ENCODE measurements around the gene ADD2. TPM values are rescaled to one million over a fixed set of nuclear protein-coding genes. Genes with fewer than 3 reads are reported as not detected.

The ADD2 gene
- total RNA-seq, 4 donors from 2014 or later: 0.40 to 1.9 (median 1.1) TPM

- H3K4me3 ChIP-seq: no peak overlapping the region
- intact Hi-C loops (cut with DNase I; ENCODE audit: low total_unique reads): no loop called here
- H3K27me3 ChIP-seq: no peaks in the 10 kb centered on the region
- H3K4me1 ChIP-seq: no peaks in the 10 kb centered on the region
- WGBS, 2 donors (ENCODE audit: low coverage in 1 of 2): 80 to 93% methylated on average over 5 of the region's 5 CpGs
- TF ChIP-seq POLR2AphosphoS5 (IDR thresholded peaks at IDR 0.05) (no peak), POLR2A (IDR thresholded peaks at IDR 0.05) (no peak), EP300 (IDR thresholded peaks at IDR 0.05; ENCODE audit: low read depth) (no peak)
- TF ChIP-seq, protein P1, sequence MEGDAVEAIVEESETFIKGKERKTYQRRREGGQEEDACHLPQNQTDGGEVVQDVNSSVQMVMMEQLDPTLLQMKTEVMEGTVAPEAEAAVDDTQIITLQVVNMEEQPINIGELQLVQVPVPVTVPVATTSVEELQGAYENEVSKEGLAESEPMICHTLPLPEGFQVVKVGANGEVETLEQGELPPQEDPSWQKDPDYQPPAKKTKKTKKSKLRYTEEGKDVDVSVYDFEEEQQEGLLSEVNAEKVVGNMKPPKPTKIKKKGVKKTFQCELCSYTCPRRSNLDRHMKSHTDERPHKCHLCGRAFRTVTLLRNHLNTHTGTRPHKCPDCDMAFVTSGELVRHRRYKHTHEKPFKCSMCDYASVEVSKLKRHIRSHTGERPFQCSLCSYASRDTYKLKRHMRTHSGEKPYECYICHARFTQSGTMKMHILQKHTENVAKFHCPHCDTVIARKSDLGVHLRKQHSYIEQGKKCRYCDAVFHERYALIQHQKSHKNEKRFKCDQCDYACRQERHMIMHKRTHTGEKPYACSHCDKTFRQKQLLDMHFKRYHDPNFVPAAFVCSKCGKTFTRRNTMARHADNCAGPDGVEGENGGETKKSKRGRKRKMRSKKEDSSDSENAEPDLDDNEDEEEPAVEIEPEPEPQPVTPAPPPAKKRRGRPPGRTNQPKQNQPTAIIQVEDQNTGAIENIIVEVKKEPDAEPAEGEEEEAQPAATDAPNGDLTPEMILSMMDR (IDR thresholded peaks at IDR 0.05): no peak
- in situ Hi-C loops (cut with MboI; ENCODE audit: low pct_ligation_motif_present in 1 of 4, low pct_unique_long_range_greater_than_20kb in 1 of 4, low sequenced_read_pairs in 3 of 4): no loop called here
- no peak overlapping the region for H3K27ac ChIP-seq
- H3K9me3 ChIP-seq: no peaks in the 10 kb centered on the region
- no peaks in the 10 kb centered on the region for H3K36me3 ChIP-seq
- no peak for DNase-seq
Observed at GRCh38 chr2:70688427-70688826, 79.6 kb downstream of the ADD2 start.

GRCh38 chr2:70687461-70687795, 80.6 kb downstream of the ADD2 start:
- Histone ChIP-seq H3K4me1 (no peaks in the 10 kb centered on the region), H3K27me3 (no peaks in the 10 kb centered on the region), H3K4me3 (no peak overlapping the region), H3K36me3 (no peaks in the 10 kb centered on the region), H3K9me3 (no peaks in the 10 kb centered on the region), H3K27ac (no peak overlapping the region)
- in situ Hi-C loops (cut with MboI; ENCODE audit: low pct_ligation_motif_present in 1 of 4, low pct_unique_long_range_greater_than_20kb in 1 of 4, low sequenced_read_pairs in 3 of 4) (no loop called here), intact Hi-C loops (cut with DNase I; ENCODE audit: low total_unique reads) (no loop called here)
- no peak for DNase-seq
- TF ChIP-seq POLR2AphosphoS5 (IDR thresholded peaks at IDR 0.05) (no peak), EP300 (IDR thresholded peaks at IDR 0.05; ENCODE audit: low read depth) (no peak), POLR2A (IDR thresholded peaks at IDR 0.05) (no peak)
- TF ChIP-seq, protein P1 (IDR thresholded peaks at IDR 0.05): no peak
- WGBS, 2 donors (ENCODE audit: low coverage in 1 of 2): 84 to 88% methylated on average over 3 to 4 of the region's 4 CpGs

DNA sequence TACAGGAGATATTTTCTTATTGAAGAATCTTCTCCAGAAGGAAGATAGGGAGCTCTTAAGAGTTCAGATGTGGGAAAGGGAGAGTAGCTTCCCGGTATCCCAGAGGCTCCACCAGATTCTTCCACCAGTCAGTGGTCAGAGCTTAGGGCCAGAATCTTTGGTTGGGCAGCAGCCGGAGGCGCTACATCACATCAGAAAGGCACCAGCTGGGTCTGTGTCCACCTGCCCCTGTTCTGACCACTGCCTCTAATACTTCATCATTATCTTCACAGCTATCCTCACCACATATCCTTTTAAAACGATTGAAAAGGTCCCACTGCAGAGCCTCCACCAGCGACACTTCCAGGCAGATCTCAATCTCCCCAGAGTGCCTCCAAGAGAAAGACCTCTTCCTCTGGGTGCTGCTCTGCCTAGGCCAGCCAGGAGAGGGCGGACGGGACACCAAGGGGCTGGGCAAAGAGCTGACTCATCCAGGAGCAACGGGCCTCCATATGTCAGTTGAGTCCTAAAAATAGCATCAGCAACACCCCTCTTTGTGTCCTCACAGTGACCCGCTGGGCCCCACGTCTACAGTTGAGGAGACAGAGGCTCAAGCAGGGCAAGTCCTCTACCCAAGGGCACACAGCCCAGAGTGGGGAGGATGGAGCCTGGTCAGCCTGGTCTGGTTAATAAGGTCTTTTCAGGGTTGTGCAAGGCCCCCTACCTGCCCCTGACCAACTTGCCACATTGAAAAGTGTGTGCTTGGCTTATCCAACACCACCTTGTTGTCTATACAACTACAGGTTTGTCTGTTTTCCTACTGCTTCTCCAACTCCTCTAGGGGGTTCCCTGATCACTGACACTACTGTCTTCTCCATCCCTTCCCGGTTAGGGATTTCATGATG, 81.2 kb downstream of the ADD2 start:
- no peak for TF ChIP-seq EP300 (IDR thresholded peaks at IDR 0.05; ENCODE audit: low read depth)
- no peak for TF ChIP-seq POLR2AphosphoS5 (IDR thresholded peaks at IDR 0.05)
- no peak for TF ChIP-seq POLR2A (IDR thresholded peaks at IDR 0.05)
- TF ChIP-seq, protein P1 (IDR thresholded peaks at IDR 0.05): no peak

GRCh38 chr2:70685771-70686171, 82.2 kb downstream of the ADD2 start:
- no peaks in the 10 kb centered on the region for H3K4me1 ChIP-seq
- no peaks in the 10 kb centered on the region for H3K36me3 ChIP-seq
- no peak for DNase-seq
- no peaks in the 10 kb centered on the region for H3K9me3 ChIP-seq
- in situ Hi-C loops (cut with MboI; ENCODE audit: low pct_ligation_motif_present in 1 of 4, low pct_unique_long_range_greater_than_20kb in 1 of 4, low sequenced_read_pairs in 3 of 4): no loop called here
- no peak overlapping the region for H3K27ac ChIP-seq
- TF ChIP-seq, protein P1 (IDR thresholded peaks at IDR 0.05): no peak
- TF ChIP-seq POLR2AphosphoS5 (IDR thresholded peaks at IDR 0.05): no peak
- TF ChIP-seq POLR2A (IDR thresholded peaks at IDR 0.05): no peak
- TF ChIP-seq EP300 (IDR thresholded peaks at IDR 0.05; ENCODE audit: low read depth): no peak
- 61 to 80% methylated on average over 4 to 6 of the region's 6 CpGs for WGBS, 2 donors (ENCODE audit: low coverage in 1 of 2)
- H3K27me3 ChIP-seq: no peaks in the 10 kb centered on the region
- H3K4me3 ChIP-seq: no peak overlapping the region
- intact Hi-C loops (cut with DNase I; ENCODE audit: low total_unique reads): no loop called here

More for the DNA sequence above, 81.2 kb downstream of the ADD2 start:
- Histone ChIP-seq H3K27ac (no peak overlapping the region), H3K4me3 (no peak overlapping the region), H3K4me1 (no peaks in the 10 kb centered on the region), H3K27me3 (no peaks in the 10 kb centered on the region), H3K9me3 (no peaks in the 10 kb centered on the region), H3K36me3 (no peaks in the 10 kb centered on the region)
- no peak for DNase-seq
- WGBS, 2 donors (ENCODE audit: low coverage in 1 of 2): 66 to 67% methylated on average over 6 to 11 of the region's 11 CpGs
- intact Hi-C loops (cut with DNase I; ENCODE audit: low total_unique reads) (no loop called here), in situ Hi-C loops (cut with MboI; ENCODE audit: low pct_ligation_motif_present in 1 of 4, low pct_unique_long_range_greater_than_20kb in 1 of 4, low sequenced_read_pairs in 3 of 4) (no loop called here)

Data from transverse colon (tissue), 4 donors.